Stimulated activated naive CD8-positive, alpha-beta T cell treated with anti-CD3 and anti-CD28 coated beads, Interleukin-15, Interleukin-2, amounts not matched to agents 100 U/mL and 50 U/mL, for 24 hours (primary cell): Measurements from ENCODE around the gene MOCOS.
A peak's percentile ranks its signal among the peaks of the same experiment; 100 is the strongest.

Experiments
- ATAC-seq: fragments of 150-1000 bp; cut with Tn5 transposase; one replicate; pipeline ENCODE4 v1.10.0; 2021
- DNase-seq: peaks from one replicate; pipeline ENCODE4 v3.0.0; 2021

Gene MOCOS

DNA sequence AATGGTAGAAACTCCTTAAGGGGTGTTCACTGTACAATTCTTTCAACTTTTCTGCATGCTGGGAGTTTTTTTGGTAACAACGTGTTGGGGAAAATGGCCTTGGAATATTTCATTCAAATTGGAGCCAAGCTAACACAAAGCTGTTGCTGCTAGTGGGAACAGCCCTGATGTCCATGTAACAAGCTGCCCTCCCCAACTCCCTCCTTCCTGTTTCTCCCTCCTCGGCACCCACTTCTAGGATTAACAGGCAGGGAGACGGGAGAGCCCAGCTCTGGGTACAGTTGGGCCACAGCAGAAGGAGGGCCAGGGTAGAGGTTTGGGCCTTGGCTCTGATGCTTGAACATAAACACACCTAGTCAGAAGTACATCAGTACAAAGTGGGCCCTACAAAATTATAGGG lies 9.4 kb upstream of the MOCOS start:
- ATAC-seq, result no peak
- DNase-seq, result no peak

GRCh38 chr18:36179562-36180355 lies 7.5 kb upstream of the MOCOS start:
- ATAC-seq (no peak), DNase-seq (no peak)

DNA sequence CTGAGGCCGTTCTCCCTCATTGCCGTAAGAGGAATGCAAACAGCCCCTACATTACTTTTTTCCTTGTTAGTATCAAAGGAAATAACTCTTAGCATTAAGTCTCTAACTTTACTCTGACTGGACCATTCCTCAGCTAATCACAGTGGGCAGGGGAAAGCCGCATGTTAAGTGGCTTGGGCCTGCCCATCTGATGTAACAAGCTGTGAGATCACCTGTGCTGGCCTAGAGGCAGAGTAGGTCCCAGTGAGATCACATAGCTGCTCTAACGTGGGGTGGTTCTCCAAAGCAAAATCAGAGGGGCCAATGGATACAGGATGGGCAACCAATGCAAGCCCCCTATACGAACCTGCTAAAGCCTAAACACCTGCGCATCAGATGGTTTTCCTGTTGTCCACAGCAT lies 5.9 kb upstream of the MOCOS start:
- ATAC-seq, result no peak
- no peak for DNase-seq

GRCh38 chr18:36181898-36182506 lies 5.3 kb upstream of the MOCOS start:
- ATAC-seq (no peak), DNase-seq (no peak)

DNA sequence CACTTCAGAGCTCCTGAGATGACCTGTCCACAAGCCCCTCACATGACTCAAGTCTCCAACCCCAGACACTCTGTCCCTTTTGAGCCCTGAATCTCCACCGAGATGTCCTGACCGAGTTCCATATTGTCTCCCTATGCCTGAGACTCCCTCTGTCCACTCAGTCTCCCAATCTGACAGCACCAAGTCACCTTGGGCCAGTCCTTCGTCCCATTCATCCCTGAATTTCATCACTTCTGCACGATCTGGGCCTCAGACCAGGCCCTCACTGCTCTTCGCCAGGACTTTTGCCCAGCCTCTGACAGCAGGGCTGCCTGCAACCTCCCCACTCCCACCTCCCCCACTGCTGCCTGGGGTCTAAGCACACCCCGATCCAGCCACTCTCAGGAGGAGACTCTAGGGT lies 4.3 kb upstream of the MOCOS start:
- ATAC-seq (no peak), DNase-seq (no peak)

DNA sequence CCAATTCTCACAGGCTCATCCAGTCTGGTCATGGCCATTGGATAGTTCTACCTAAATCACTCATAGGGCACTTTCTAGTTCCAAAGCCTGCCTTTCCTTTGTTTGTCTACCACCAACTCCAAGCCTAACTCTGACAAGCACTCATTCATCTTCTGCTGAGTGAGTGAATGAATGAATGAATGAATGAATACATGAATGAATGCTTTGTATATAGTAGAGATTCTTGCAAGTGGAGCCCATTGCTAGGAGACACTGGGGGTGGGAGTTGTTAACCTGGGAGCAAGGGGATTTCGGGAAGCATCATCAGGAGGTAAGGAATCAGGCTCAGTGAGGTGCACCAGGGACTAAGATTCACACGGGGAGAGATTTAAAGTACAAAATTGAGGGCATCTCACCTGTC lies 3.3 kb upstream of the MOCOS start:
- DNase-seq (no peak), ATAC-seq (no peak)

- ATAC-seq (no peak), DNase-seq (no peak)
Observed at GRCh38 chr18:36185157-36185556, 2.1 kb upstream of the MOCOS start.

DNA sequence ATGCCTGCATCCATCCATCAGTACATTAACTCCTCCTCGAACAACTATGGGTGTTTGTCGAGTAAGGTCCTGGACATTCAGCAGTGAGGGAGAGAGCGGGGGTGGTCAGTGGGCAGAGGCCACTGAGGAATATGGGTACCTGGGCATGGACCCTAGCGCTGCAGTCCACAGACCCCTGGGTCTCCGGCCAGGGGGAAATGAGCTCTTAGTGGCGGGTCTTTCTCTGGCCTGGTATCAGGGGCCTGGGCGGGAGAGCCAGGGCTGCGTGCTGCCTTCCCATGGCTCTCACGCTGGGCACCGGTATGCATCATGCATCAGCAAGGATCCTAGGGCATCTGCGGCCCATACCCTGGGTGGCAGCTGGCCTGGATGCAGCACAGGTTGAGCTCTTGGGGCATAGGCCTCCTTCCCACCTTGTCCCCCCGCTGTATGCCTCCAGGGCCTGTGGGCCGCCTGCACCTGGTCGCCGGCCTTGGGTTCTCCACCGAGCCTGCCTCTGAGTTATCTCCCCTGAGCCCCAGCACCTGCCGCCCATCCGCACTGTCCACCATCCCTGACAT lies 1.3 kb upstream of the MOCOS start:
- no peak for DNase-seq
- ATAC-seq, result no peak

- peak; percentile 25 for DNase-seq
Observed at GRCh38 chr18:36186461-36187192, 670 bp upstream of the MOCOS start.

GRCh38 chr18:36187826-36188721 lies 777 bp downstream of the MOCOS start:
- DNase-seq (no peak), ATAC-seq (no peak)

More at GRCh38 chr18:36186461-36187192, 670 bp upstream of the MOCOS start:
- ATAC-seq, result no peak

- DNase-seq (no peak), ATAC-seq (no peak)
Observed at GRCh38 chr18:36188916-36189315, 1.6 kb downstream of the MOCOS start.

DNA sequence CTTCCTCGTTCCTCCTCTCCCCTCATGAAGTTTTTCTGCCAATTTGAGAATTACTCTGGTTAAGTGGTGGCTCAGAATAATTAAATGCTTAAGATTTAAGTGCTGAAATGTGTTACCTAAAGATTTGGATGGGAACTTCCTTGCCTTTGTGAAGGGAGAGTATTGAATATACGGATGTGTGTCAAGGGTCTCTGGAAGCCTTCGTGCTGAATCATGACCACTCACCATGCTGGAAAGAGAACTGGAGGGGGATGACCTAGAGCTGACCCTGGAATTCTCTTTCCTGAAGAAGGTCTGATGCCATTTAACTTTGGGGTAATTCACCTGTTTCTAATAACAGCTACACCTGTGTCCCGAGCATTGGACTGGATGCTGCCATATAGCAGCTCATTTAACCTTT lies 2.2 kb downstream of the MOCOS start:
- no peak for ATAC-seq

DNA sequence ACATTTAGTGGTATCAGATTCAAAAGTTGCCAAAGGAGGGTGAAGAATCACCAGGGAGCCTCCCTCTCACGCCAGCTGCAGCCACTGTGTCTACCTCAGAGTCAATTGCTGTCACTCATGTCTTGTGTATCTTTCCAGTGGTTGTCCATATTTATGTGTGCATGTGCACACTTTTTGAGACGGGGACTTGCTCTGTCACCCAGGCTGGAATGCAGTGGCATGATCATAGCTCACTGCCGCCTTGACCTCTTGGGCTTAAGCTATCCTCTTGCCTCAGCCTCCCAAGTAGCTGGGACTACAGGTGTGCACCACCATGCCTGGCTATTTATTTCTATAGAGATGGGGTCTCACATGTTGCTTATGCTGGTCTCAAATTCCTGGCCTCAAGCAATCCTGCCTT lies 4.0 kb downstream of the MOCOS start:
- ATAC-seq (no peak), DNase-seq (no peak)

More for the DNA sequence above, 2.2 kb downstream of the MOCOS start:
- DNase-seq, result no peak

DNA sequence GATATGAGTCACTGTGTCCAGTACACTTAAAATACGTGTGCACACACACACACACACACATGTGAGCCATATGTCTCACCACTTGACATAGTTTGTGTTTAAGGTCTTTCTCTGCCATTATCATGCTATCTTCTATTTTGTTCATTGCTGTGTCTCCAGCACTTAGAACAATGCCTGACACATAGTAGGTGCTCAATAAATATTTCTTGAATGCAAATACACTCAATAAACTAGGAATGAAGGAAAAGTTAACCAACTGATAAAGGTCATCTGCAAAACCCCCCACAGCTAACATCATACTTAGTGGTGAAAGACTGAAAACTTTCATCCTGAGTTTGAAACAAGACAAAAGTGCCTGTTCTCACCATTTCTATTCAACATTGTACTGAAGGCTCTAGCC lies 4.4 kb downstream of the MOCOS start:
- DNase-seq (no peak), ATAC-seq (no peak)

- DNase-seq (no peak), ATAC-seq (no peak)
Observed at GRCh38 chr18:36194600-36195315, 7.5 kb downstream of the MOCOS start.

DNA sequence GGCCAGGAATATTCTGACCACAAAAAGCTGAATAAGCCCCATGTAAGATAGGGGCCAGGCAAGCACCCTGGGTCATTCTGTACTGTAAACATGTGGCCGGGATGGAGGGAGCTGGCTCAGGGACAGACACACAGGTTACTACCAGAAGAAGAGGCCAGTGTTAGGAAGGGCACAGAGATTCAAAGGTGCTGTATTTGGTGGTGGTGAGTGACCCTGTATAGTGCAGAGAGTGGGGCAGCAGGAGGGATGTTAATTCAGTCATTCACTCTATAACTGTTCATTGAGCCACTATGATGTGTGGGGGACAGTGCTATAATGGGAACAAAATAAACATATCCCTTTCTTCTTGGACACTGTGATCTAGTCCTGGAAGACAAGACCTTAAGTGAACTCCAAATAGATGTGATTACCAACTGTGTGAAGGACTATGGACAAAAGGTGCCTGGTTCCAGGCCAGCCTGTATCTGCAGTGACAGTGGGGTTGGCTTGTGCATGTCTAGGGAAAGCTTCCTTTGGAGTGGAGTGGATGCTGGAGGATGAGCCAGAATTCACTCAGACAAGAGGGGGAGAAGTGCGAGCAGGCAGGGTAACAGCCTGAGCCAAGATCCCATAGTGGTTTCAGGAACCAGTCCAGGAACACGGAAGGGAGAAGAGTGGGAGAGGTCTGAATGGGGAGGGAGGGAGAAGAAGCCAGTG lies 8.3 kb downstream of the MOCOS start:
- ATAC-seq (no peak), DNase-seq (no peak)

GRCh38 chr18:36196238-36196995 lies 9.1 kb downstream of the MOCOS start:
- DNase-seq (no peak), ATAC-seq (no peak)

DNA sequence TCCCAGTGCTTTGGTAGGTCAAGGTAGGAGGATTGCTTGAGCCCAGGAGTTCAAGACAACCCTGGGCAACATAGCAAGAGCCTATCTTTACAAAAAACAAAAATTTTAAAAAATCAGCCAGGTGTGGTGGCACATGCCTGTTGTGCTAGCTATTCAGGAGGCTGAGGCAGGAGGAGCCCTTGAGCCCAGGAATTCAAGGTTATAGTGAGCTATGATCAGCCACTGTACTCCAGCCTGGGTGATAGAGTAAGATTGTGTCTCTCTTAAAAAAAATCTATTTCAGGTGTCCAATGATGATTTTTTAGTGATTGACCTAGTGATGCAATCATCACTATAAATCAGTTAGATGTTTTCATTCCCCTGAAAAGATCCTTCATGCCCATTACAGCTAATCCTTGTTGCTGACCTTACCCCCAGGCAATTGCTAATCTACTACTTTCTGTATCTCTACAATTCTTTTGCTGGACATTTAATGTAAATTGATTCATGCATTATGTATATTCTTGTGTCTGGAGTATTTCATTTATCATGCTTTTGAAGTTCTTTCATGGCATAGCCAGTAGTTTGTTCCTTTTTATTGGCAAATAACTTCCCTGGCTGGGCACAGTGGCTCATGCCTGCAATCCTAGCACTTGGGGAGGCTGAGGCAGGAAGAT lies 10.3 kb downstream of the MOCOS start:
- ATAC-seq (no peak), DNase-seq (no peak)

DNA sequence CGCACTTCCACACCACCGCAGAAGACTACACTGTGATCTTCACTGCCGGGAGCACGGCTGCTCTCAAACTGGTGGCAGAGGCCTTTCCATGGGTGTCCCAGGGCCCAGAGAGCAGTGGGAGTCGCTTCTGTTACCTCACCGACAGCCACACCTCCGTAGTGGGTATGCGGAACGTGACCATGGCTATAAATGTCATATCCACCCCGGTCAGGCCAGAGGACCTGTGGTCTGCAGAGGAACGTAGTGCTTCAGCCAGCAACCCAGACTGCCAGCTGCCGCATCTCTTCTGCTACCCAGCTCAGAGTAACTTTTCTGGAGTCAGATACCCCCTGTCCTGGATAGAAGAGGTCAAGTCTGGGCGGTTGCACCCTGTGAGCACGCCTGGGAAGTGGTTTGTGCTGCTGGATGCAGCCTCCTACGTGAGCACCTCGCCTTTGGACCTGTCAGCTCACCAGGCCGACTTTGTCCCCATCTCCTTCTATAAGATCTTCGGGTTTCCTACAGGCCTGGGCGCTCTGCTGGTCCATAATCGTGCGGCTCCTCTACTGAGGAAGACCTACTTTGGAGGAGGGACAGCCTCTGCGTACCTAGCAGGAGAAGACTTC lies 12.5 kb downstream of the MOCOS start:
- ATAC-seq (no peak), DNase-seq (no peak)
